GM23338 (cell line): Measurements from ENCODE around the gene CARMIL1.

Experiments
- CTCF ChIP-seq, 2 experiments: fragments of 200-600 bp in 1 of 2; sonication (generic) in 1 of 2; conservative IDR thresholded peaks; 2 replicates each; pipeline versions ENCODE4 v1.5.1 to v1.6.1; 2016 to 2017; ENCODE audit warnings: antibody characterized with exemption in 2 of 2, low read depth in 2 of 2, mild to moderate bottlenecking in 2 of 2, moderate library complexity in 1 of 2
- EZH2phosphoT487 ChIP-seq: fragments of 200-600 bp; sonication (generic); IDR thresholded peaks from one replicate; pipeline ENCODE4 v1.8.1; 2018; ENCODE audit warnings: antibody characterized with exemption; ENCODE audit not compliant: unreplicated experiment
- NANOG ChIP-seq: IDR thresholded peaks from 2 replicates; pipeline ENCODE4 v1.6.1; 2016; ENCODE audit warnings: antibody characterized with exemption, borderline replicate concordance
- POLR2AphosphoS5 ChIP-seq: IDR thresholded peaks from 2 replicates; pipeline ENCODE4 v1.6.1; 2016; ENCODE audit warnings: antibody characterized with exemption, low read depth

GRCh38 chr6:25351485-25351884 lies 72.3 kb downstream of the CARMIL1 start:
- TF ChIP-seq CTCF (conservative IDR thresholded peaks at IDR 0.05; ENCODE audit: low read depth in 2 of 2) (no peak), EZH2phosphoT487 (no peak), POLR2AphosphoS5 (no peak), NANOG (no peak)
